GM12892 (cell line): Measurements from ENCODE around the gene GREM2.

Source experiments
- POLR2A ChIP-seq: IDR thresholded peaks from 2 replicates; pipeline ENCODE4 v1.6.1; 2011; ENCODE audit warnings: low read depth, low read length, control low read depth
- POLR2AphosphoS5 ChIP-seq: IDR thresholded peaks from 2 replicates; pipeline ENCODE4 v1.6.1; 2011; ENCODE audit warnings: low read depth, low read length, control low read depth
- TAF1 ChIP-seq: IDR thresholded peaks from 2 replicates; pipeline ENCODE4 v1.6.1; 2011; ENCODE audit warnings: low read depth, mild to moderate bottlenecking, control low read depth, low read length, borderline replicate concordance

DNA sequence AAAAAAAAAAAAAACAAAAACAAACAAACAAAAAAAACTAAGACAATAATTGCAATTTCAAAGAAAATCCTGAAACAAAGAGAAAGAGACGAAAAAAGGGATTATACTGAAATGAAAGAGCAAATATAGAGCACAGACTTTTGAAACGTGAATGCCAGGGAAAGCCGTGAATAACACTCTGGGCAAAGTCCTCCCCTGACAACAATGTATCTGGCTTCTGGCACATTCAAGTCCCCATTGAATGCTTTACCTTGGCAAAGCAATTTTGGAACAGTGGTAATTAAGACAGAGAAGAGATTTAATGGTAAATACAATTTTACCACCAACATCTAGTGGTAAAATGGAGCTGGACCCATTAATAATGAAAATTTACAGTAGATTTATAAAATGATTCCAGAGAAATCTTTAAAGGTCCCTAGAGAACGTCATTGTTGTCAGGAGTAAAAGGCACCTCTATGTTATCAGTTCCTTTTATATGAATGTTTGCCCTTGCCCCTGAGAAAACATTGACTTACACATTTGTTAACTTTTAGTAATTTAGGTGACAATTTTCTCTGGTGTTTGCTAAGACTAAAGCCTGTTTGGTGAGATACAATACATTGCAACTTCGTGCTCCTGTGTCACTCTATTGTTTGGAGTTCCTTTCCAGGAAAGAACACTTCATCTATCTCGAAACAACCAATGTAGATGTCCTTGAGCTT is 89.7 kb downstream of the GREM2 start:
- TF ChIP-seq POLR2A = no peak
- TF ChIP-seq TAF1 = no peak
- no peak for TF ChIP-seq POLR2AphosphoS5
